ENCODE results near the gene XYLT2.

GRCh38 chr17:50381920-50382319 is 36.0 kb downstream of the XYLT2 start:
- TF ChIP-seq CTCF (IDR thresholded peaks at IDR 0.05) (no peak), POLR2A (IDR thresholded peaks at IDR 0.05) (no peak)
